ENCODE measurements around the gene ASB3. TPM values are rescaled to one million over a fixed set of nuclear protein-coding genes. Genes with fewer than 3 reads are reported as not detected.

ASB3 gene
- total RNA-seq, 1 donor from 2014 or later, result 11.4 TPM

GRCh38 chr2:53739032-53739431 lies 47.7 kb downstream of the ASB3 start:
- Histone ChIP-seq H3K27ac (replicated peaks) (no peak overlapping the region), H3K36me3 (peaks cover 15% of the 10 kb centered on the region), H3K9me3 (replicated peaks) (no peaks in the 10 kb centered on the region), H3K27me3 (ENCODE audit: low read depth) (no peaks in the 10 kb centered on the region), H3K4me3 (no peak overlapping the region), H3K4me1 (peaks cover 6% of the 10 kb centered on the region)
- DNase-seq, result no peak
- TF ChIP-seq CTCF (IDR thresholded peaks at IDR 0.05; ENCODE audit: borderline replicate concordance), result no peak
- intact Hi-C loops (cut with micrococcal nuclease), result no loop called here

- Histone ChIP-seq H3K4me1 (peaks cover 2% of the 10 kb centered on the region), H3K27me3 (ENCODE audit: low read depth) (no peaks in the 10 kb centered on the region), H3K36me3 (peaks cover 14% of the 10 kb centered on the region), H3K4me3 (no peak overlapping the region), H3K27ac (replicated peaks) (no peak overlapping the region), H3K9me3 (replicated peaks) (no peaks in the 10 kb centered on the region)
- intact Hi-C loops (cut with micrococcal nuclease), result no loop called here
- no peak for TF ChIP-seq CTCF (IDR thresholded peaks at IDR 0.05; ENCODE audit: borderline replicate concordance)
- no peak for DNase-seq
These were observed 49.7 kb downstream of the ASB3 start for GRCh38 chr2:53737091-53737490.

GRCh38 chr2:53729143-53729762 lies 57.5 kb downstream of the ASB3 start:
- intact Hi-C loops (cut with micrococcal nuclease), result no loop called here
- no peaks in the 10 kb centered on the region for H3K9me3 ChIP-seq (replicated peaks)
- H3K36me3 ChIP-seq, result peaks cover 21% of the 10 kb centered on the region
- H3K27ac ChIP-seq (replicated peaks), result no peak overlapping the region
- no peaks in the 10 kb centered on the region for H3K4me1 ChIP-seq
- H3K4me3 ChIP-seq, result no peak overlapping the region
- DNase-seq, result no peak
- no peaks in the 10 kb centered on the region for H3K27me3 ChIP-seq (ENCODE audit: low read depth)
- TF ChIP-seq CTCF (IDR thresholded peaks at IDR 0.05; ENCODE audit: borderline replicate concordance), result no peak

- H3K27ac ChIP-seq (replicated peaks), result no peak overlapping the region
- DNase-seq, result no peak
- H3K36me3 ChIP-seq, result peaks cover 16% of the 10 kb centered on the region
- TF ChIP-seq CTCF (IDR thresholded peaks at IDR 0.05; ENCODE audit: borderline replicate concordance), result no peak
- no peaks in the 10 kb centered on the region for H3K9me3 ChIP-seq (replicated peaks)
- H3K4me3 ChIP-seq, result no peak overlapping the region
- no peaks in the 10 kb centered on the region for H3K4me1 ChIP-seq
- intact Hi-C loops (cut with micrococcal nuclease), result no loop called here
- no peaks in the 10 kb centered on the region for H3K27me3 ChIP-seq (ENCODE audit: low read depth)
These were observed 58.8 kb downstream of the ASB3 start for GRCh38 chr2:53727921-53728320.

GRCh38 chr2:53725662-53726061 lies 61.1 kb downstream of the ASB3 start:
- H3K4me1 ChIP-seq, result no peaks in the 10 kb centered on the region
- no peak overlapping the region for H3K4me3 ChIP-seq
- peaks cover 16% of the 10 kb centered on the region for H3K36me3 ChIP-seq
- no peak for DNase-seq
- no peak overlapping the region for H3K27ac ChIP-seq (replicated peaks)
- no peaks in the 10 kb centered on the region for H3K27me3 ChIP-seq (ENCODE audit: low read depth)
- intact Hi-C loops (cut with micrococcal nuclease), result no loop called here
- TF ChIP-seq CTCF (IDR thresholded peaks at IDR 0.05; ENCODE audit: borderline replicate concordance), result no peak
- H3K9me3 ChIP-seq (replicated peaks), result no peaks in the 10 kb centered on the region
